Left renal pelvis (tissue), 4 donors: ENCODE results near the gene ACSM2A. TPM values are rescaled to one million over a fixed set of nuclear protein-coding genes. Genes with fewer than 3 reads are reported as not detected.
"Not testable (repeated sequence)": the region's sequence is repeated elsewhere in the genome, so short reads cannot be mapped to it uniquely, and the experiment has no call there.

Experiments
- DNase-seq, 4 donors: peaks; one replicate each; pipeline ENCODE4 v3.0.0-alpha.2; 2013; ENCODE audit warnings: low read depth in 4 of 4, low spot score in 3 of 4
- polyA plus RNA-seq, 4 donors: library from polyadenylated mRNA; unstranded; fragments of 120-200 nt; gene quantifications; one replicate each; pipeline ENCODE4 v1.2.1, GENCODE V29; 2013; ENCODE audit not compliant: insufficient read length in 4 of 4

Gene ACSM2A
- polyA plus RNA-seq = 10 to 100 TPM in 3 of 4 donors, 1 to 10 TPM in 1; 1.3 to 76.5 (median 54.4) TPM

GRCh38 chr16:20451364-20451763 is at the start of gene ACSM2A:
Gene ACSM2A (plus strand): TSS chr16:20451521. CDS start chr16:20460115, 8,594 bp downstream.
- not testable (repeated sequence) for DNase-seq

- no peak for DNase-seq
These were observed 48.7 kb upstream of the ACSM2A start for GRCh38 chr16:20402651-20403050.

GRCh38 chr16:20404637-20405036 is 46.7 kb upstream of the ACSM2A start, which contains the start of gene PDILT:
Gene PDILT (minus strand): TSS chr16:20404737. CDS start chr16:20399300, 5,437 bp downstream.
- no peak for DNase-seq

DNA sequence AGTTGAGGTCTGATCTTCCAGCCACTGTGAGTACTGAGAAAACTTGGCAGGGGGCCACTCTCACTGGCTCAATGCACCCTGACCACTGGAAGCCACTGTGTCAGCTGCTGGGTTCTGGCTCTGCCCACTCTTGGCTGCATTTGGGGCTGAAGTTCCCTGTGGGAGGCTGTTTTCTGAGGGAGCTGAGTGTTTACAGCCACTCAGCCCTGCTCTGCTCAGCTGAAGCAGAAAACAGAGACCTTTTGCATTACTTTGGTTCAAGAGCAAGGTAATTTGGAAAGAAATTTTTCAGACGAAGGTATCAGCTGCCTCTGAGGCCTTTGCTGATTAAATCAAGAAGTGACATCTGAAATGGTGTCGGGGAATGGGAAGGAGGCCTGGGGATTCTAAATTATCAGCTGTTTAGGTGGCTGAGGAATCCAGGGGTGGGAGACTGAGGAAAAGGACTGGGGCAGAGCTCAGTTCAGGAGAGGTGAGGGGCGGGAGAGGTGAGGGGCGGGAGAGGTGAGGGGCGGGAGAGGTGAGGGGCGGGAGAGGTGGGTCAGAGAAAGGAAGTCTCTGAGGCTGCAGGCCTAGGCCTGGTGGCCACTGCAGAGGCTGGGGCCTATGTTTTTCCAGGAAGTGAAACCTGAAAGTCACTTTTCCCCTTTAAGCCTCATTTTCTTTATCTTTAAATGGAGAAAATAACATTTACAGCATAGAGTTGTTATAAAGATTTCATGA is 41.8 kb upstream of the ACSM2A start, which contains the start of gene ACSM5:
ACSM5 (plus strand) TSS at position 137 of the 723 bp plus-strand sequence. CDS start 1,951 bp downstream, outside the sequence.
- DNase-seq = no peak

GRCh38 chr16:20410121-20410723 is 41.1 kb upstream of the ACSM2A start:
- DNase-seq = no peak

DNA sequence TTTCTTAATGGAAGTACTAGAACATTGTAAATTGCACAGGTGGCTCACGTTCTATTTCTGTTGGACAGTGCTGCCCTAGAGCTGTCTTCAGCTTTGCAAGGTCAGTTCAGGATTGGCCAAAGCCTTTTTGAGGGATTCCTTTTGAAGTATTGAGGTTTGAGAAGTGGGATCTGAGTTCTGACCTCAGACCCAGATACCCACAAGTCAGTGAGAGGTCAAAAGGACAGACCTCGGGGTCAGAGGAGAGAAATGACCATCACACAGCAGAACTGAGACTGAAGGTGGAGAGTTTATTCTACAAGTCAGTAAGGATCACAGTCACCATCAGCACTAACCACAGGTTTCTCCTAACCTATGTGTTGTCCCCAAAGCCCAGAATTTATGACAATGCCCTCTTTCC is 40.3 kb upstream of the ACSM2A start:
- no peak for DNase-seq

DNA sequence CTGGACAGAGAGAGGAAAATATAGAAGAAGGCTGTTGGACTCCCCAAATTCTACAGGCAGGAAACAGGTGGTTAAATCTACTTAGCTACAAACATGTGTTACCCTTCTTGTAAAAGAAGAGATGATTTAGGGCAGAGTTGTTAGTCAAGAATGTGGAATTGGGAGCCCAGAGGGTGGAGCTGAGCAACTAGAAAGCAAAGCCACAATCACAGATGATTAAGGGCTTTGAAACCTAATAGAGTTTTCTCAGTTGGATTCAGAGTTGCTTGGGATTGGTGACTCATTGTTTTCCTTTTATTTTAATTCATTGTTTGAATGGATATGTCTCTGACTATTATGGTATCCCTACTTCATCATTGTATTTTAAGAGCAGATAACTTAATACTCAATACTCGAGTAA is 35.8 kb upstream of the ACSM2A start:
- no peak for DNase-seq

DNA sequence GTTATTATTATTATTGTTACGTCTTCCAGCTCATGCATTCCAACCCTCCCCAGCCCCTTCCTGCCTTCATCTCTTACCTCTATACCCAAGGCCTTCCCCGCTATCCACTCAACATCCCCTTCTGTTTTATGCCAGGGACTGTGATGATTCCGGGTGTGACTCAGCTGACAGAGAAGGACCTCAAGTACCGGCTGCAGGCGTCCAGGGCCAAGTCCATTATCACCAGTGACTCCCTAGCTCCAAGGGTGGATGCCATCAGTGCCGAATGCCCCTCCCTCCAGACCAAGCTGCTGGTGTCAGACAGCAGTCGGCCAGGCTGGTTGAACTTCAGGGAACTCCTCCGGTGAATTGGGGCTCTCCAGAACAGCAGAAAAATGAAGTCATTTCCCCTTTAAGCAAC is 32.2 kb upstream of the ACSM2A start:
- not testable (repeated sequence) for DNase-seq

GRCh38 chr16:20421748-20422147 is 29.6 kb upstream of the ACSM2A start:
- not testable (repeated sequence) for DNase-seq

GRCh38 chr16:20423772-20424128 is 27.6 kb upstream of the ACSM2A start:
- DNase-seq = not testable (repeated sequence)

GRCh38 chr16:20424129-20424866 is 27.0 kb upstream of the ACSM2A start:
- no peak for DNase-seq

DNA sequence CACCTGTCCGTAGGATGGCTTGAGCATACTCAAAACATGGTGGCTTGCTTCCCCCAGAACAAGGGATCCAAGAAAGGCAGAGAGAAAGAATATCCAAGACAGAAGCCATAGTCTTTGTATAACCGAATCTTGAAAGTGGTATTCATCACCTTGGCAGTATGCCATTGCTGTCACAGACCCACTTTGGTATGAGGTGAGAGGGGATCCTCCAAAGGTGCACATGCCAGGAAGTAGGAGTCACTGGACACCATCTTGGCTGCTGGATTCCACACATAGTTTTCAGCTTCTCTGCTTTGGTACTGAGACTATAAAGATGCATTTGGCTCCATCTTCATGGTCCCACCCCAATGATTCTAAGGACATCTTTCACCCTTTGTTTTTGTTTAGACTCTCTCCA is 23.9 kb upstream of the ACSM2A start:
- DNase-seq = not testable (repeated sequence)

GRCh38 chr16:20429499-20429898 is 21.8 kb upstream of the ACSM2A start:
- not testable (repeated sequence) for DNase-seq

GRCh38 chr16:20430480-20430879 is 20.8 kb upstream of the ACSM2A start:
- DNase-seq = not testable (repeated sequence)

- DNase-seq = no peak
These were observed 20.4 kb upstream of the ACSM2A start for GRCh38 chr16:20430948-20431347.

DNA sequence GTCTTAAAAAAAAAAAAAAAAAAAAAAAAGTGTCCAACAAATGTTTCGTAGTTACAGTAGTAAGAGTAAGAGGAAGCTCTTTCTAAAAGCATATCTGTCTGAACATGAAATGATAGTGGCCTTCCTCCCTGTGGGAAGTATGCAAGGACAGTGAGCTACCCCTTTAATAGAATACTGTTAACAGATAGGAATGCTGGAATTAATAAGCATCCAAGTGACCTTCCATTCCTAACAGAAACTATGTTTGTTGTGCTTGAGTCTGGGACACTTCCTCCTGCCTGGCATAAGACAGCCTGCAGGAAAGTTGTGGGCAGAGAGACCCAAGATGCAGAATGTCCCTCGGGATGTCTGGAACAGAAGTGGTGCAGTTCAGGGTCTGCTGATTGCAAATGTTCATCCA is 12.4 kb upstream of the ACSM2A start:
- not testable (repeated sequence) for DNase-seq

DNA sequence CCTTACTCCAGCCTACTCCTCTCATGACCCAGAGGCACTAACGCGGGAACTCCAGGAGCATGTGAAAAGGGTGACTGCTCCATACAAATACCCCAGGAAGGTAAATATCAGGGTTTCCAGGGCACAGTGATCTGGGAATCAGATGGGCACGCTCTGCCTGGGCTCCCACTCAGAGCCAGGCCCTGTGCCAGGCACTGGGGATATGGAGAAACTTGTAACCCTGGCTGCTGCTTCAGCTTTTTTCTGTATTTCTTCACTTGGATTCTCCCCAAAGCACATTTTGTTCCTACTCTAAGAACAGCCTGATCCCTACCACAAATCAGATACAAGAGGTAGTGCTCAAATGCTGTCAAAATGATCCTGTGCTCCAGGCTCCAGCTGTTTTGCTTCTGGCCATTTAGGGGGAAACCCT is 11.5 kb upstream of the ACSM2A start:
- not testable (repeated sequence) for DNase-seq

DNA sequence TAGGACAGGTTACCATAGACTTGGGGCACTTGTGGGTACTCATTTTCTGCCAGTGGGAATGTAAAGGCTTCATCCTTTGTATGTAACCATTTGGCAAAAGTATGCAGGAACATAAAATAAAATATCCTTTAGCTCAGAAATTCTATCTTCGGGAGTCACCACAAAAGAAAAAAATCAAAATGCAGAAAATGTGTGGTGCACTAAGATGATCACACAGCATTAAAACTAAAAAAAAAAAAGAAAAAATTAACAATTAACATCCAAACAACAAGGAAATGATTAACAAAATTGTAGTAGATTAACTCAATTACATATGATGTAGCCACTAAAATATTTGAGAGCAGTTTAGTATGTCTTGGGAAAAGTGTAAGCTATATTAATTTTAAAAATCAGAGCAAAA is 10.6 kb upstream of the ACSM2A start:
- DNase-seq = not testable (repeated sequence)

DNA sequence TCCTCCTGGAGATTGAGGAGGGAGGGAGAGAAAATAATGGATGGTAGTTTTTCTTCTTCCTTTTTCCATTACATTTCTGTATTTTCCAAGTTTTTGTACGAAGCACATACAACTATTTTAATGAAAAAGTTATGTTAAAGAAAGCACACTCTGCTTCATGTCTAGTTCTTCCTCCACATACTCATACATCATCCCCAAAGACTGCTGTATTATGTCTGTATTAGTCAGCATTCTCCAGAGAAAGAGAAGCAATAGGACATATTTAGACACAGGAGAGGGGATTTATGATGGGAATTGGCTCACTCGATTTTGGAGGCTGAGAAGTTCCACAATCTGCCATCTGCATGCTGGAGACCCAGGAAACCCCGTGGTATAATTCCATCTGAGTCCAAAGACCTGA is 10.1 kb upstream of the ACSM2A start:
- no peak for DNase-seq

DNA sequence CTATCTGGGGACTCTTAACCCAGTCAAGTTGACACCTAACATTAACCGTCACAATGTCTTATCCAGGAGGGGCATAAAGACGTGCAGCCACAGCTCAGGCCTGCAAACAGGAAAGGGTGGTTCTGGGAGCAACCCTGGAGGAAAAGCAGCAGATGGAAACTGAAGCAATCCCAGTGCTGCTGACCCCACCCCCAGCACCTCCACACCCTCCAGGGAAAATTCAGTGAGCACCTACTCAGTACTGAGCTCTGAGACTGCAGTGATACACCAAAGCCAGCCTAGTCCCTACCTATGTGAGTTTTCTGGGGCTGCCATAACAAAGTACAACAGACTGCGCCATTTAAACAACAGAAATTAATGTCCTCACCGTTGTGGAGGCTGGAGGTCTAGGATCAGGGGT is 9.5 kb upstream of the ACSM2A start:
- DNase-seq = not testable (repeated sequence)
